ENCODE measurements around the gene ADGRE3.
"Not testable (repeated sequence)": the region's sequence is repeated elsewhere in the genome, so short reads cannot be mapped to it uniquely, and the experiment has no call there.

The ADGRE3 gene

GRCh38 chr19:14589433-14589832, 85.2 kb downstream of the ADGRE3 start:
- DNase-seq = not testable (repeated sequence)

DNA sequence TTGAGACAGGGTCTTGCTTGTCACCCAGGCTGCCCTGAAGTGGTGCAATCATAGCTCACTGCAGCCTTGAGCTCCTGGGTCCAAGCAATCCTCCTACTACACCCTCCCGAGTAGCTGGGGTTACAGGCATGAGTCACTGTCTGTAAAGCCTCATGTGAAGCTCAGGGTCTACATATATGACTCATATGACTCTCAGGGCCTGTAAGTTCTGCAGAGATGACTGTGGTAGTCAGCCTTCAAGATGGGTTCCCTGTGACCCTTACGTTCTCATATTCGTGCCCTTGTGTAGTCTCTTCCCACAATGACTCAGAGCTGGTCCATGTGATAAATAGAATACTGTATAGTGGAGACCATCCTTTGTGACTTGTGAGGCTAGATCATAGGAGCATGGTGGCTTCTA, 89.5 kb downstream of the ADGRE3 start:
- not testable (repeated sequence) for DNase-seq

DNA sequence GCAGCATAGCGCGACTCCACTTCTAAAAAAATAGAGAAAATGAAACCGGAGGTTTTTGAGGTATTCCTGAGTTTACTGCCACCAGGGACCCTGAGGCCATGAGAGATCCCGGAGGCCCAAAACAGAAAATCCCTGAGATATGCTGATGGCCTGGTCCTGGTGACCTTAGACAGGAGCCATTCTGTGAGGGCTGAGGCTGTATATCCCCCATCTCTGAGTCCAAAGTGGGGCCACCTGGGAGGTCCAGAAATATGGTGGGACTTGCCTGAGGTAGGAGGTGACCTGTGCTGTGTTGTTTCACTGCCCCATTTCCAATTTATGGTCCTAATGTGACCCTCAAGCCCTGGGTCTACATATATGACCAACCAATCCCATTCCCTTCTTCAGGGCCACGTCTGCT, 90.3 kb downstream of the ADGRE3 start:
- not testable (repeated sequence) for DNase-seq

DNA sequence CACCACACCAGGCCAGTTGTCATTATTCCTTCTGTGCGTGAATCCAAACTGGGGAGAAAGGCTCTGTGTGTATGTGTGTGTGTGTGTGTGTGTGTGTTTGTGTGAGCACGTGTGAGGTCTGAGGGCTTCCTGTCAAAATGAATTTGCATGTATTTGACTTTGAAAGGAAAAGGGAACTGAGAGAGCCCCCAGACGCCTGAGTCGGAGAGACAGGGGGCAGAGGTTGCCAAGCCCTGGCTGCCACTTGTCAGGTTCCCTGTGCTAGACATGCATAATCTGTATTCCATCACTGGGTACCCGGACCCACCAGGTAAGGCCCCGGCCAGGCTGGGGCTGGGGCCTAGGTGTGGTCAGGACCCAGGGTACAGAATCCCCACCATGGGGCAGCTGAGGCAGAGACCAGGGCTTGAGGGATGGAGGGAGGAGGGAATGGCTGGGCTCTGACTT, 91.7 kb downstream of the ADGRE3 start, which contains the start of gene CLEC17A:
Gene CLEC17A, plus strand, starts transcription at position 191 of the 447 bp plus-strand sequence. Its CDS starts 77 bp downstream, at position 268.
- DNase-seq = no peak

- DNase-seq = no peak
Observed at GRCh38 chr19:14580623-14581237, 93.9 kb downstream of the ADGRE3 start.

DNA sequence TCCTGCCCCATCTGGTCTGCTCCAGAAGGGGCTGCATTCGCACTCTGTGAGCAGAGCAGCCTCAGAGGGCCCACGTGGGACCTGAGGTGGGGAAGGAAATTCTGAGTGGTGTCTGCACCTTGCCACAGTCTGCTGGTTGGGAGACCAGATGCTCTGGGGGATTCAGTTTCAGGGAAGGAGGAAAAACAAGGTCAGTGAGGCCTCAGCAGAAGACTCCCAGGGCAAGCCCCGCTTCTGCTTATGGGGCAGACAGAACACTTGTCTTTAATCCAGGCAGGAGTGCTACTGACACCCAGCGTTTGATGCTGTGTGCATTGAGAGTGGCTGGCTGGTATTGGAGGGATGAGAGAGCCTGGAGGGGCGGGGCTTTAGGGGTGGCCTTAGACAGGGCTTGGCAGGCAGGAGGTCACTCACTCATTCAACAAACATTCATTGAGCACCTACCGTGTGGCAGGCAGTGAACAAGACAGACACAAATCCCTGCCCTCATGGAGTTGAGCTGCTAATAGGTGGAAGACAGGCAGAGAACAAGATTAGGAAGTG, 96.7 kb downstream of the ADGRE3 start:
- no peak for DNase-seq

GRCh38 chr19:14577264-14577663, 97.4 kb downstream of the ADGRE3 start:
- DNase-seq = no peak

DNA sequence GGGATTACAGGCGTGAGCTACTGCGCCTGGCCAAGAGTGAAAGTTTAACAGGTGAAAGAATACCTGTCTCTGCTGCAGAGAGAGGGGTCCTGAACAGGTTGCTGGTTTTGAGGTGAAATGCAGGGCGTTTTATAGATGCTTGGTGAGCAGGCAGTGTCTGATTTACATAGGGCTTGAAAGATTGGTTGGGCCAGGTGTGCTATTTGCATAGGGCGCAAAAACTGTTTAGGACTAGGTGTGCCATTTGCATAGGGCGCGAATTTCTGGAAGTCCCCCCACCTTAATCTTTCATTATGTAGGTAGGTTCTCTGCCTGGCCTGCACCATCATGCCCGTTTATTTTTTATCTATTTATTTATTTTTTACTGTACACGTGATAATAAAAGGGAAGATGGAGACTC, 98.3 kb downstream of the ADGRE3 start:
- DNase-seq = no peak

DNA sequence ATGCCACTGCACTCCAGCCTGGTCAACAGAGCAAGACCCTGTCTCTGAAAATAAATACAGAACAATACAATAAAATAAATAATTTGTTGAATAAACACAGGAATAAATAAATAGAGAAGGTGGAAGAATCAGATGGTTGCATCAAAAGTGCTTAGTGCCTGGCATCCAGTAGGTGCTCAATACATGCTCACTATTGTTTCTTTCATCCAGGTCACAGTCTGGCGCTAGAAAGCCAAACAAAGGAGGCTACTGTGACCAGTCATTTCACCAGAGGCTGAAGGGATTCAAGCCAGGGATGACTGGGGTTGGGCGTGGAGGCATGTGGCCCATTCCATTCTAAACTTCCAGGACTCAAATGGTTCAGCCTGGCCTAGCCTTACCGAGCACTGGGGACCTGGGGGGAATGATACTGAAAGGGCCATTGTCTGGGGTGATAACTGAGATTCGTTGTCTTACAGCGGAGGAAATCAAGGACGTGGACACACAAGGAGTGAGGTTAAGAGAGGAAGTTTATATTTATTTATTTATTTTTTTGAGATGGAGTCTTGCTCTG, 99.1 kb downstream of the ADGRE3 start:
- DNase-seq = no peak

DNA sequence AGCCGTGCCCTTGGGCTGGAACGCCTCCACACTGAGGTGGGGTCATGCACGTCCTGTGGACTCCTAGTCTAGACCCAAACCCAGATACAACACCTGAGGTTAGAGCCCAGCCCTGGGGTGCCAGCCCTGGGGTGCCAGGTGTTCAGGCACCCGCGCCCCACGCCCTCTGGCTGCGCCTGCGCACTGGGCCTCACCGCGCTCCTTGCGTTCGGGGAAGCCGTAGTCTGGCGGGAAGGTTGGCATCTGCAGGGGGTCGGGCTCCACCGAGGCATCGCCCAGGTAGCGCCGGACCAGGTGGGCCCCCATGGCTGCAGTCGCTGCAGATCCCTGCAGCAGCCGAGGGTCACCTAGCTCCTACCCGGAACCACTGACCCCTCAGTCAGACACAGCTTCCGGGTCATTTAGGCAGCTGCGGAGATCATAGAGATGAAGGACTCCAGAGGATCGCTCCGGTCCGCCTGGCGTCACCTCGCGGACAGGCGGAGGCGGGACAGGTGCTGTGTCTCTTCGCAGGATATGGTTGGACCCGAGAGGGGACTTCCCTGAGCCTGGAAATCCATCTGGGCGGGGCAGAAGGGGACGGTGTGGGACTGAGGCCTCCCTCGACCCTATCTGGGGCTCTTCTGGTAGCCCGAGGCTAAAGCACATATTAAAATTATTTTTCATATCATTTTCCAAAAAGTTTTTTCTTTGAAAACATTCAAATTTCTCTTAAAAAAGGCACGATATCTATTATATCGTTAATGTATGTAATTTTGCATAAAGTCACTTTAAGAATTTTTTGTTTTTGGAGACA, 102.8 kb downstream of the ADGRE3 start, which contains the start of gene NDUFB7:
Gene NDUFB7, minus strand, starts transcription at position 372 of the 796 bp plus-strand sequence. Its CDS starts 66 bp downstream, at position 306.
- DNase-seq = peak; percentile 84

DNA sequence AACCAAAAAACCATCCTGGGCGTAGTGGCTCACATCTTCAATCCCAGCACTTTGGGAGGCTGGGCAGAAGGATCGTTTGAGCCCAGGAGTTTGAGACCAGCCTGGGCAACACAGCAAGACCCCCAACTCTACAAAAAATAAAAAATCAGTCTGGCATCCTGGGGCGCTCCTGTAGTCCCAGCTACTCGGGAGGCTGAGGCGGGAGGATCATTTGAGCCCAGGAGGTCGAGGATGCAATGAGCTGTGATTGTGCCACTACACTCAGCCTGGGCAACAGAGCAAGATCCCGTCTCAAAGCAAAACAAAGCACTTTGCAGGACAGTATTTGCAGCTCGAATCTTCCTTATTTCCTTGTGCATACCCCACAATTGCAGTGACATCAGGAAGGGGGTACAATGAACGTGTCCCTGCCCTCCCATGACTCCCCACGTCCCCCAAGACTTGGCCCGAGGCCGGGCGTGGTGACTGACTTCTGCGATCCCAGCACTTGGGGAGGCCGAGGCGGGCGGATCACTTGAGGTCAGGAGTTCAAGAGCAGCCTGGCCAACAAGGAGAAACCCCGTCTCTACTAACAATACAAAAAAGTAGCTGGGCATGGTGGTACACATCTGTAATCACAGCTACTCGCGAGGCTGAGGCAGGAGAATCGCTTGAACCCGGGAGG, 103.6 kb downstream of the ADGRE3 start:
- no peak for DNase-seq

Data from effector CD4-positive, alpha-beta T cell (primary cell).